Measurements from ENCODE around the gene SAT2.
A peak's percentile ranks its signal among the peaks of the same experiment; 100 is the strongest.
"Not testable (repeated sequence)": the region's sequence is repeated elsewhere in the genome, so short reads cannot be mapped to it uniquely, and the experiment has no call there.

Gene SAT2

GRCh38 chr17:7613769-7614424 lies 13.7 kb downstream of the SAT2 start:
- TF ChIP-seq CTCF (IDR thresholded peaks at IDR 0.05; ENCODE audit: extremely low read depth, insufficient read depth, missing control alignments), result peak; percentile 20
- DNase-seq (ENCODE audit: low spot score), result no peak
- in situ Hi-C loops (cut with MboI; ENCODE audit: low pct_unique_long_range_greater_than_20kb, low sequenced_read_pairs, unreplicated experiment), result no loop called here

GRCh38 chr17:7612294-7612640 lies 15.4 kb downstream of the SAT2 start:
- in situ Hi-C loops (cut with MboI; ENCODE audit: low pct_unique_long_range_greater_than_20kb, low sequenced_read_pairs, unreplicated experiment), result no loop called here
- DNase-seq (ENCODE audit: low spot score), result no peak
- no peak for TF ChIP-seq CTCF (IDR thresholded peaks at IDR 0.05; ENCODE audit: extremely low read depth, insufficient read depth, missing control alignments)

- no peak for TF ChIP-seq CTCF (IDR thresholded peaks at IDR 0.05; ENCODE audit: extremely low read depth, insufficient read depth, missing control alignments)
- DNase-seq (ENCODE audit: low spot score), result no peak
- in situ Hi-C loops (cut with MboI; ENCODE audit: low pct_unique_long_range_greater_than_20kb, low sequenced_read_pairs, unreplicated experiment), result no loop called here
Observed at GRCh38 chr17:7611635-7612293, 15.9 kb downstream of the SAT2 start.

- in situ Hi-C loops (cut with MboI; ENCODE audit: low pct_unique_long_range_greater_than_20kb, low sequenced_read_pairs, unreplicated experiment), result no loop called here
- TF ChIP-seq CTCF (IDR thresholded peaks at IDR 0.05; ENCODE audit: extremely low read depth, insufficient read depth, missing control alignments), result no peak
- DNase-seq (ENCODE audit: low spot score), result no peak
Observed at GRCh38 chr17:7610641-7611040, 17.0 kb downstream of the SAT2 start.

GRCh38 chr17:7606280-7606679 lies 21.3 kb downstream of the SAT2 start:
- no peak for DNase-seq (ENCODE audit: low spot score)
- in situ Hi-C loops (cut with MboI; ENCODE audit: low pct_unique_long_range_greater_than_20kb, low sequenced_read_pairs, unreplicated experiment), result no loop called here
- no peak for TF ChIP-seq CTCF (IDR thresholded peaks at IDR 0.05; ENCODE audit: extremely low read depth, insufficient read depth, missing control alignments)

GRCh38 chr17:7597561-7597960 lies 30.1 kb downstream of the SAT2 start:
- in situ Hi-C loops (cut with MboI; ENCODE audit: low pct_unique_long_range_greater_than_20kb, low sequenced_read_pairs, unreplicated experiment); DNase-seq (ENCODE audit: low spot score): not testable (repeated sequence)

- in situ Hi-C loops (cut with MboI; ENCODE audit: low pct_unique_long_range_greater_than_20kb, low sequenced_read_pairs, unreplicated experiment), result no loop called here
- TF ChIP-seq CTCF (IDR thresholded peaks at IDR 0.05; ENCODE audit: extremely low read depth, insufficient read depth, missing control alignments), result no peak
- no peak for DNase-seq (ENCODE audit: low spot score)
Observed at GRCh38 chr17:7593296-7593695, 34.3 kb downstream of the SAT2 start.

Data from GM13977 (cell line).